HG03571 (cell line): ENCODE results near the gene APRT.
"Not testable (repeated sequence)": the region's sequence is repeated elsewhere in the genome, so short reads cannot be mapped to it uniquely, and the experiment has no call there.

ENCODE experiments used
- ATAC-seq: cut with Tn5 transposase; IDR thresholded peaks from one replicate; pipeline ENCODE4 v1.9.1; 2021; ENCODE audit not compliant: unreplicated experiment

Gene APRT

GRCh38 chr16:88775825-88776224 lies 35.9 kb downstream of the APRT start:
- no peak for ATAC-seq

DNA sequence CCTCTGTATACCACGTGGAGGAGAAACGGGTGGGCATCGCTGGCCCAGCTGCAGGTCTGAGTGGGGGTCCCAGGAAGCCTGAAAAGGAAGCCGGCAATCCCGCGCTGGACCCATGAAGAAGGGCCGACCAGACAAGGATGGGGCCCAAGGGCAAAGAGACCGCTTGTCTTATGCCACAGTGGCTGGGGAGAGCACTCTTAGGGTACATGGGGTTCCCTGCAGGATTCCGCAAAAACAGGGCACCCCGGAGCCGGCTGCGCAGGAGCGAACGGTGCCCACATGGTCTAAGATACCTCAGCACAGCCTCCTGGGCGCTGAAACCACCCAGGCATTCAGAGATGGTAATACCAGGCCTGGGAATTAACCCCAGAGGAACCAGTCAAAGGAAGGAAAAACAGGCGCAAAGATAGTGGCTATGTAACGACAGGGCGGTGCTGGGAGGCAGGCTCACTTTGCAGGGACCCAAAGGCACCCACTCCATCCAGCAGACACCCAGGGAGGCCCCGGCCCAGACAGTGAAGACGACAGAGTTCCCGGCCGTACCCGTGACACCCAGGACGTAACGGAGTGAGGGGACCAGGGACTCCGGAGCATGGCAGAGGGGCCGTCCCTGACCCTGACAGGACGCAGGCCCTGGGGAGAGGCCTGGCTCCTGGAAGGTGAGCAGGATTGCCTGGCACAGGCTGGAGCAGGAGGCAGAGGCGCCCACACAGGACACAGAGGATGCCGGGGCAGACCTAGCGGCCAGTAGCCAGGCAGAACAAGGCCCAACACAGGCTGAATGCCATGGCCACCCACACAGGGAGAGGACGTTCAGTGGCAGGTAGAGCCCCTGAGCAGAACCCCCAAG lies 37.0 kb downstream of the APRT start:
- ATAC-seq = no peak

DNA sequence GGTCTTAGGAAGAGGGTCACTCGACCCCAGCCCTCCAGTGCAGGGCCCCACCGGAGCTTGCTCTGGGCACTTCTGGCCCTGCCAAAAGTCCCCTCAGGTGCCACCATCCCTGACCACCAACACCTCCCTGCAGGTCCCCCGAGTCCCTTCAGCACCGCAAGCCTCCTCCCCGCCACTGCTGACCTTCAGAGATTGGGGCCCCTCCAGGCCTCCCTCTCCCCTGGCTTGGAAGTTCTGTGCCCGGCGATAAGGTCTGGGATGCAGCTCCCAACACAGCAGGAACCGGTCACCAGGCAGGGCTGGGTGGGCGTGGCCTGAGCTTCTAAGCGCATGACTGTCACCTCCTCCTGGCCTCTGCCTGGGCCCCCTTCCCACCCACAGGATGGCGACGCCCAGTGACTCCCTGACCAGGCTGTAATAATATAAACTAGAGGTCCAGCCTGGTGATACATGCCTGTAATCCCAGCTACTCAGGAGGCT lies 37.9 kb downstream of the APRT start:
- no peak for ATAC-seq

- no peak for ATAC-seq
Measured at GRCh38 chr16:88772871-88773811, 38.6 kb downstream of the APRT start.

DNA sequence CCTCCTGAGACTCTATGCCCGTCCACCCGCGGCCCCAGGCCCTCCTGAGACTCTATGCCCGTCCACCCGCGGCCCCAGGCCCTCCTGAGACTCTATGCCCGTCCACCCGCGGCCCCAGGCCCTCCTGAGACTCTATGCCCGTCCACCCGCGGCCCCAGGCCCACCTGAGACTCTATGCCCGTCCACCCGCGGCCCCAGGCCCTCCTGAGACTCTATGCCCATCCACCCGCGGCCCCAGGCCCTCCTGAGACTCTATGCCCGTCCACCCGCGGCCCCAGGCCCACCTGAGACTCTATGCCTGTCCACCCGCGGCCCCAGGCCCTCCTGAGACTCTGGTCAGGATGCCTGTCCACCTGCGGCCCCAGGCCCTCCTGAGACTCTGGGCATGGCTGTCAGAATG lies 39.9 kb downstream of the APRT start:
- not testable (repeated sequence) for ATAC-seq

DNA sequence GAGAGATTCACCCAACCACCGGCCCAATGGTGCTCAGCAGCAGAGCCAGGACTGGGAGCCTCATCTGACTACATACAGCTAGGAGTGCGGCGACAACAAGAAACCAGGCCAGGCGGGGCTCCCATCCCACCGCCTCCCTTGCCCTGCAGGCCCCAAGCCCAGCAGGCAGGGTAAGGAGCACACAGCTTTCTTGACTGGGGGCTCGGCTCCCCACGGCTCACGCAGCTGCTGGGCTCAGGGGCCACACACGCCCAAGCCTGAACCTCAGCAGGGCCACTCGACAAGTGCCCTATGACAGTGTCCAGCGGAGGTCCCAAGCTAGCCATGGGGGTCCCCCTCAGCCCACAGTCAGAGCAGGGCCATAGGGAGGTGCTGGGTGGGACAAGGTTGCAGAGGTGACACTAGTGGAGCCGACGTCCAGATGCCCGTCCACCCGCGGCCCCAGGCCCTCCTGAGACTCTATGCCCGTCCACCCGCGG lies 40.4 kb downstream of the APRT start:
- no peak for ATAC-seq

- ATAC-seq = no peak
Measured at GRCh38 chr16:88770461-88771293, 41.1 kb downstream of the APRT start.

GRCh38 chr16:88769617-88770460 lies 41.9 kb downstream of the APRT start:
- no peak for ATAC-seq

DNA sequence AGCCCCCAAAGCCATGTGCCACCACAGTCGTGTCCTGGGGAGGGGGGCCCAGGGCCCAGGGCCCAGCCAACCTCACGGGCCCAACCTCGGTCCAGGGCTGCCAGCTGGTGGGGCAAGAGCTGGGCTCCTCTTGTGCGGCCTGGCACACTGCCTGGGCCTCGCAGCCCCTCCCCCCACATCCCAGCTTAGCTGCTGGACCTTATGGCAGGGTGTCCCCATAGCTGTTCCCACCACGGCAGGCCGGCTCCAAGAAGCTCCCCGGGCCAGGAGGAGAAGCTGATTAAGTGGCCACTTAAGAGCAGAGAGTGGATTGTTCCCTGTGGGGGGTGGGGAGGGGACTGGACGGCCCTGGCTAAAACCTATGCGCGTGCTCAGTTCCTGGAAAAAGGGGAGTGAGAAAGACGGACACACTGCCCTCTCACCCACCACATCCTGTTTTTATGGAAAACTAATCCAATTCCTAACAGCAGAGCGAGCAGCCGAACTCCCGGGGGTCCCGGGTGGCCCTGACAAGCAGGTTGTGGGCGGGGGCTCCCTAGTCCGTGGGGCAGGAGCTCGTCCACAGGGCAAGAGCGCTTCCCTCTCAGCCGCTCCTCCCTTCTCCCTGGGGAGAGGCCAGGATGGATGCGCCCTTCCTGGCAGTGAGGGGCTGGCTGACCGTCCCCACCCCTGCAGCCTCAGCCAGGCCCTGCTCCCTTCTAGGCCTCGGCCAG lies 43.5 kb downstream of the APRT start:
- no peak for ATAC-seq

DNA sequence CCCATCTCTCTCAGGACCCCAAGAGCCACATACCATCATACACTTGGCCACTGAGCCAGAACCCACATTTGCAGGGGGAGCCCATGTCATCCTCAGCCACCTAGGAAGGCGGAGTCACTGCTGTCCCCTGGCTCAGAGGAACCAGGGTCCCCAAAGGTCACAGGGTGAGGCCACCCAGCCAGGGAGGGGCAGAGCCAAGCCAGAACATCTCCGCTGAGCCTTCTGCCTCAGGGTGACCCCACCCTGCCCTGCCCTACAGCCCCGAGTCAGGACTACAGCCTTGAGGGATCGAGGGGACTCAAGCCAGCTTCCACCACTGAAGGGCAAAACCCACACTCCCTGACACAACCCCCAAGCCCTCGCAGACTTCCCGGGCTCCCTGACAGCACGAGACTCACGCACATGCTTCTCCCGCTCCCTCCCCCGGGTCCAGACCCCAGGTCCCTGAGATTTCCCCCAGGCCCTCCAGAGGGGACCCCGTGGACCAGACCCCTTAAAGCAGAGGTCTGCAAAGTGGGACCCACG lies 44.1 kb downstream of the APRT start:
- ATAC-seq = no peak

- no peak for ATAC-seq
Measured at GRCh38 chr16:88766975-88767374, 44.8 kb downstream of the APRT start.

DNA sequence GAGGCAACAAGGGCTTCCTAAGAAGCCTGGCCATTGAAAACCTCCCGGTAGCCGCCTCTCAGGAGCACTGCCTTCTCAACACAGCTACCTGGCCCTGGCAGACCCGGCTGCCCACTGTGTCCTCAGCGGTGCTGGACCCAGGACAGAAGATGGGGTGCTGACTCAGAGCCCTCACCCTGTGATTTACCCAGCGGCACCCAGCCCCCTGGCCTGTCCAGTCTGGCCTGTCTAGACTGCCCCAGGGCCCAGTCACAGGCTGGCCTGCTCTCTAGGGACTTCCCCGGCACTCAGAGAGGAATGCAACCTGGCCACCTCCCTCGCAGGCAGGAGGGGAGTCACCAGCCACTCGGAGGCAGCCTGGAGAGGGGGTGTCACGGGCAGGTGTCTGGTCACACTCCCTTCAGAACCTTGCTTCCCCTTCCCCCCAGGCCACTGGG lies 46.8 kb downstream of the APRT start:
- no peak for ATAC-seq

DNA sequence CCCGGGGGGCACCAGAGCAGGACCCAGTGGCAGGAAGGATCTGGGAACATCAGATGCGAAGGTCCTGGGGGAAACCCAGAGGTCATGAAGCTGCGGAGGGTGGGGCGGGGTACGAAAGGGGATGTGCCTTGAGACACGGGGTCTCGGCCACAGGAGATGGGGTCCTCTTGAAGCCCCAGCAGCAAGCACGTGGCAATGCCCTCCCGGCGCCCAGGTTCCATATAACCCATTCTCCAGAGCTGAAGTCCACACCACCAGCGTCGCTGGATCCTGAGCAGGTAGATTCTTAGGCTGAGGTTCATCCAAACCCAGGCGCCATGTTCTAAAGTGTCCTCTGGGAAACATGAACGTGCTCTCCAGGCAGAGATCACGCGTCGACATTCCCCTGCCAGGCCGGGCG lies 47.6 kb downstream of the APRT start:
- ATAC-seq = no peak

DNA sequence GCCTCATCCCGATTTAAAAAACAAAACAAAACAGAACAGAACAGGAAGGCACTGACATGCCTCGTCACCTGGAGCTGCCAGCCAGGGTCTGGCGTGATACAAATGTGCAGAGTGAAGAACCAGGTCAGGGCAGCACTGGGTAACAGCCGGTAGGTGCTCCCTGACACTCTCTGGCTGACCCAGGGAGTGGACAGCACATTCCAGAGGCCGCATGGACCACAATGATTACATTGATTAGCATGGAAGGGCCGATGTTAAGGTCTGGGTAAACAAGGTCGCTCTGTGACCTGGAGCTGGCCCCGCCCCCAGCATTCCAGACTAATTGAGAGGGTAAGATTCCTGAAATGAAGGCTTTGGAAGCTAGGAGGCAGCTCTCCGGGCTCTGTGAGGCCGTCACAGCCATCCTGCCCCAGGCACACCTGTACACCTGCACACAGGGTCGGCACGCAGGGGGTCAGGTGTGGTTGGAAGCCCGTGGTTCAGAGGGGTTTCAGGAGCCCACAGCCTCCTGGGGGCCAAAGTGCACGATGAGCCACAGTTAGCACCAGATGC lies 48.1 kb downstream of the APRT start:
- no peak for ATAC-seq

GRCh38 chr16:88762941-88763340 lies 48.8 kb downstream of the APRT start:
- no peak for ATAC-seq

GRCh38 chr16:88762258-88762870 lies 49.4 kb downstream of the APRT start:
- no peak for ATAC-seq

DNA sequence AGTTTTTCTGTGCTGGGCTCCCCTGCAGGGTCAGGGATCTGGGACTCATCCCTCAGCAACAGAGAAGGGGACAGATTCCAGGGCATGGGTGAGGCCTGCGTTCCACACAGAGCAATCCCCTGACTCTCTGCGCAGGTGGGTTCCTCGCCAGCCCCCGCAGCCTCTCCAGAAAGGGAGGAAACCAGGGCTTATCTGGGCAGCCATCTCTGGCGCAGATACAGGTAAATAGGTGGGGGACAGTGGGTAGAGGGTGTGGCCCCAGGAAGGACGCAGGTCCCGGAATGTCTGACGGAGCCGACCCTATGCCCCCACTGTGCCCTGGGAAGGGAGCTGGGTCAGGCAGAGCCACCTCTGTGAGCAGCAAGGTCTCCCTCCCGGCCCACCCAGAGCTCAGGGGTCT lies 49.9 kb downstream of the APRT start:
- no peak for ATAC-seq

GRCh38 chr16:88761143-88761534 lies 50.6 kb downstream of the APRT start:
- no peak for ATAC-seq
